Measurements from ENCODE around the gene SLC22A5.
A peak's percentile ranks its signal among the peaks of the same experiment; 100 is the strongest.

DNA sequence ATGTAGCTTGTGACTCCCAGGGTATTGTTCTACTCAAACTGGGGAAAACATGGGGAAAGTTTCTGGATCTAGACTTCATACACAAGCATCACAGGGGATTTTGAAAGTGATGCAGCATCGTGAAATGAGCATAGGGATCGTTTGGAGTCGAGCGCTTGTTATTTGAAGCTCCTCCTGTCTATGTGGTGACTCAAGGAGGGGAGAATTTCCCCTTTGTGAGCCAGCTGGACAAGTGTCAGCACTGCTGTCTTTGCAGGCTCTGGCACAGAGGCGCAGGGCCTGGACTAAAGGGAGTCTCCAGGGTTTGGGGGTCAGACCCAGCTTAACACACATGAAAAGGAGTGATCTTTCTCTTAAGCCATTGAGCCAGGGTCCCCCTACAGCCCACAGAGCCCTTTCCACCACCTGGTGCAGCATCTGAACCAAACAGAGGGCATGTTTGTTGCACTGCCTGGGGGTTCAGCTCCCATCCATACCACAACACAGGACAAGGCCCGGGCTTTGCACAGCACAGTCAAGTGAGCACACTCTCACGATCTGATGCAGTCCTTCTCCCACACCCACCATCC lies 70.1 kb downstream of the SLC22A5 start:
- TF ChIP-seq POLR2AphosphoS5 (IDR thresholded peaks at IDR 0.05) (peak in 1 of 3 donors; percentile 21), POLR2A (IDR thresholded peaks at IDR 0.05) (no peak)
- TF ChIP-seq, protein P1, sequence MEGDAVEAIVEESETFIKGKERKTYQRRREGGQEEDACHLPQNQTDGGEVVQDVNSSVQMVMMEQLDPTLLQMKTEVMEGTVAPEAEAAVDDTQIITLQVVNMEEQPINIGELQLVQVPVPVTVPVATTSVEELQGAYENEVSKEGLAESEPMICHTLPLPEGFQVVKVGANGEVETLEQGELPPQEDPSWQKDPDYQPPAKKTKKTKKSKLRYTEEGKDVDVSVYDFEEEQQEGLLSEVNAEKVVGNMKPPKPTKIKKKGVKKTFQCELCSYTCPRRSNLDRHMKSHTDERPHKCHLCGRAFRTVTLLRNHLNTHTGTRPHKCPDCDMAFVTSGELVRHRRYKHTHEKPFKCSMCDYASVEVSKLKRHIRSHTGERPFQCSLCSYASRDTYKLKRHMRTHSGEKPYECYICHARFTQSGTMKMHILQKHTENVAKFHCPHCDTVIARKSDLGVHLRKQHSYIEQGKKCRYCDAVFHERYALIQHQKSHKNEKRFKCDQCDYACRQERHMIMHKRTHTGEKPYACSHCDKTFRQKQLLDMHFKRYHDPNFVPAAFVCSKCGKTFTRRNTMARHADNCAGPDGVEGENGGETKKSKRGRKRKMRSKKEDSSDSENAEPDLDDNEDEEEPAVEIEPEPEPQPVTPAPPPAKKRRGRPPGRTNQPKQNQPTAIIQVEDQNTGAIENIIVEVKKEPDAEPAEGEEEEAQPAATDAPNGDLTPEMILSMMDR (IDR thresholded peaks at IDR 0.05) = no peak
